HG03442 (cell line): ENCODE measurements around the gene DEPDC7.
A peak's percentile ranks its signal among the peaks of the same experiment; 100 is the strongest.

Source experiments
- ATAC-seq: cut with Tn5 transposase; IDR thresholded peaks from one replicate; pipeline ENCODE4 v1.9.1; 2021; ENCODE audit warnings: mild to moderate bottlenecking, moderate library complexity; ENCODE audit not compliant: unreplicated experiment

Gene DEPDC7

GRCh38 chr11:33059331-33060007 is 43.8 kb downstream of the DEPDC7 start:
- no peak for ATAC-seq

GRCh38 chr11:33060271-33060670 is 44.6 kb downstream of the DEPDC7 start:
- ATAC-seq = no peak

GRCh38 chr11:33062137-33062536 is 46.5 kb downstream of the DEPDC7 start:
- no peak for ATAC-seq

- peak; percentile 57 for ATAC-seq
Measured at GRCh38 chr11:33063326-33063881, 47.7 kb downstream of the DEPDC7 start.

GRCh38 chr11:33064033-33064825 is 48.6 kb downstream of the DEPDC7 start:
- ATAC-seq = no peak

GRCh38 chr11:33064866-33065265 is 49.2 kb downstream of the DEPDC7 start:
- ATAC-seq = no peak

- ATAC-seq = peak; percentile 38
Measured at GRCh38 chr11:33065445-33066178, 49.9 kb downstream of the DEPDC7 start.

- ATAC-seq = no peak
Measured at GRCh38 chr11:33067294-33067693, 51.6 kb downstream of the DEPDC7 start.

GRCh38 chr11:33068611-33069340 is 53.1 kb downstream of the DEPDC7 start:
- ATAC-seq = no peak

- no peak for ATAC-seq
Measured at GRCh38 chr11:33072465-33072864, 56.8 kb downstream of the DEPDC7 start.
